Ammon's horn (tissue), 1 donor: ENCODE results near the gene CPA5.

Experiments
- DNase-seq: peaks from one replicate; pipeline ENCODE4 v3.0.0-alpha.2; 2016; ENCODE audit warnings: low spot score

CPA5 gene

GRCh38 chr7:130332259-130333053 is 12.2 kb upstream of the CPA5 start:
- DNase-seq, result no peak

GRCh38 chr7:130333832-130334231 is 10.8 kb upstream of the CPA5 start:
- DNase-seq, result no peak

- no peak for DNase-seq
Observed at GRCh38 chr7:130334274-130334673, 10.3 kb upstream of the CPA5 start.

GRCh38 chr7:130337410-130337971 is 7.1 kb upstream of the CPA5 start:
- no peak for DNase-seq

- no peak for DNase-seq
Observed at GRCh38 chr7:130338233-130338632, 6.4 kb upstream of the CPA5 start.

GRCh38 chr7:130341882-130342281 is 2.7 kb upstream of the CPA5 start:
- no peak for DNase-seq

- no peak for DNase-seq
Observed at GRCh38 chr7:130342701-130343380, 1.8 kb upstream of the CPA5 start.

GRCh38 chr7:130345136-130345535 is 520 bp downstream of the CPA5 start:
- DNase-seq, result no peak

- no peak for DNase-seq
Observed at GRCh38 chr7:130345725-130346124, 1.1 kb downstream of the CPA5 start.

GRCh38 chr7:130346177-130346905 is 1.7 kb downstream of the CPA5 start:
- no peak for DNase-seq

- DNase-seq, result no peak
Observed at GRCh38 chr7:130346941-130347340, 2.3 kb downstream of the CPA5 start.

- DNase-seq, result no peak
Observed at GRCh38 chr7:130349911-130350782, 5.5 kb downstream of the CPA5 start.

- no peak for DNase-seq
Observed at GRCh38 chr7:130350945-130351790, 6.6 kb downstream of the CPA5 start.

- DNase-seq, result no peak
Observed at GRCh38 chr7:130351791-130352090, 7.1 kb downstream of the CPA5 start.

GRCh38 chr7:130352194-130353074 is 7.8 kb downstream of the CPA5 start:
- peak; percentile 64 for DNase-seq

GRCh38 chr7:130353196-130353595 is 8.6 kb downstream of the CPA5 start:
- DNase-seq, result no peak

GRCh38 chr7:130356121-130356875 is 11.7 kb downstream of the CPA5 start:
- DNase-seq, result no peak

GRCh38 chr7:130356876-130357611 is 12.4 kb downstream of the CPA5 start:
- peak; percentile 52 for DNase-seq
